Measurements from ENCODE around the gene ZBTB42. TPM values are rescaled to one million over a fixed set of nuclear protein-coding genes. Genes with fewer than 3 reads are reported as not detected.

The ZBTB42 gene
- total and polyA plus RNA-seq, 12 donors: 1.8 to 9.2 (median 5.9) TPM

GRCh38 chr14:104758981-104759969, 41.6 kb upstream of the ZBTB42 start:
- H3K27me3 ChIP-seq: no peaks in the 10 kb centered on the region
- no peak overlapping the region for H3K4me3 ChIP-seq
- DNase-seq (no peak), ATAC-seq (no peak)
- H3K27ac ChIP-seq: no peak overlapping the region
- intact Hi-C loops (cut with DNase I): loop anchor here in 1 of 10 donors (5.0 kb wide), 1 partner anchor 33 kb away; no protein-coding TSS in a partner anchor
- peaks cover 0 to 77% (median 28%) of the 10 kb centered on the region in 9 donors for H3K36me3 ChIP-seq
- 87 to 91% methylated on average over 30 of the region's 30 CpGs for WGBS, 2 donors
- no peak for TF ChIP-seq CTCF (IDR thresholded peaks at IDR 0.05)
- H3K4me1 ChIP-seq: peaks cover 6 to 16% (median 11%) of the 10 kb centered on the region in 9 donors
- no peaks in the 10 kb centered on the region for H3K9me3 ChIP-seq

GRCh38 chr14:104765517-104765916, 35.4 kb upstream of the ZBTB42 start:
- H3K27ac ChIP-seq: no peak overlapping the region
- peaks cover 0 to 37% (median 4%) of the 10 kb centered on the region in 9 donors for H3K36me3 ChIP-seq
- DNase-seq: no peak
- 96% methylated on average over 3 of the region's 3 CpGs for WGBS, 2 donors
- peaks cover 0 to 14% (median 10%) of the 10 kb centered on the region in 9 donors for H3K4me1 ChIP-seq
- no peak for ATAC-seq
- H3K4me3 ChIP-seq: no peak overlapping the region
- TF ChIP-seq CTCF (IDR thresholded peaks at IDR 0.05): no peak
- no peaks in the 10 kb centered on the region for H3K27me3 ChIP-seq
- H3K9me3 ChIP-seq: peaks cover 0 to 10% (median 0%) of the 10 kb centered on the region in 11 donors
- intact Hi-C loops (cut with DNase I): loop anchor here in 1 of 10 donors (10.0 kb wide), 1 partner anchor 279 kb away; no protein-coding TSS in a partner anchor

GRCh38 chr14:104766256-104766862, 34.5 kb upstream of the ZBTB42 start:
- Histone ChIP-seq H3K27ac (no peak overlapping the region), H3K4me1 (peaks cover 0 to 14% (median 10%) of the 10 kb centered on the region in 9 donors), H3K9me3 (peaks cover 0 to 16% (median 0%) of the 10 kb centered on the region in 11 donors), H3K4me3 (no peak overlapping the region), H3K36me3 (peaks cover 0 to 37% (median 12%) of the 10 kb centered on the region in 9 donors), H3K27me3 (no peaks in the 10 kb centered on the region)
- DNase-seq (no peak), ATAC-seq (no peak)
- no peak for TF ChIP-seq CTCF (IDR thresholded peaks at IDR 0.05)
- 92 to 98% methylated on average over 4 of the region's 4 CpGs for WGBS, 2 donors
- intact Hi-C loops (cut with DNase I): loop anchor here in 1 of 10 donors (10.0 kb wide), 1 partner anchor 278 kb away; no protein-coding TSS in a partner anchor

All from heart right ventricle (tissue), 16 donors.